Gastrocnemius medialis (tissue), 4 donors: ENCODE measurements around the gene SYT5. TPM values are rescaled to one million over a fixed set of nuclear protein-coding genes. Genes with fewer than 3 reads are reported as not detected.

Experiments
- ATAC-seq, 2 donors: fragments of 150-250 bp; one replicate each; pipeline ENCODE4 v1.9.1; 2016
- DNase-seq, 2 donors: peaks; one replicate each; pipeline ENCODE4 v3.0.0-alpha.2; 2019
- H3K27ac ChIP-seq, 4 donors: fragments of 200-600 bp; sonication (generic); 1 replicate in 1 of 4; 2 replicates in 3 of 4; pipeline ENCODE4 v1.5.1; 2016 to 2018; ENCODE audit warnings: mild to moderate bottlenecking in 2 of 4, moderate library complexity in 1 of 4
- H3K27me3 ChIP-seq, 3 donors: fragments of 200-600 bp; sonication (generic) in 2 of 3; 1 replicate in 1 of 3; 2 replicates in 2 of 3; pipeline versions ENCODE4 v1.5.1 to v1.6.0; 2016 to 2019; ENCODE audit warnings: mild to moderate bottlenecking in 1 of 3, moderate library complexity in 1 of 3
- H3K36me3 ChIP-seq, 2 donors: fragments of 200-600 bp; sonication (generic) in 1 of 2; one replicate each; pipeline ENCODE4 v1.5.1; 2017 to 2018
- H3K4me1 ChIP-seq, 2 donors: fragments of 200-600 bp; sonication (generic) in 1 of 2; one replicate each; pipeline ENCODE4 v1.5.1; 2016 to 2017; ENCODE audit warnings: mild to moderate bottlenecking in 2 of 2
- H3K4me3 ChIP-seq, 4 donors: fragments of 200-600 bp; sonication (generic) in 3 of 4; 1 replicate in 1 of 4; 2 replicates in 3 of 4; pipeline ENCODE4 v1.5.1; 2016 to 2019; ENCODE audit warnings: mild to moderate bottlenecking in 2 of 4
- H3K9me3 ChIP-seq, 3 donors: fragments of 200-600 bp; sonication (generic) in 2 of 3; 1 replicate in 1 of 3; 2 replicates in 2 of 3; pipeline ENCODE4 v1.5.1; 2016 to 2019
- POLR2A ChIP-seq, 2 donors: fragments of 450-650 bp; IDR thresholded peaks; one replicate each; pipeline ENCODE4 v1.6.1; 2017; ENCODE audit warnings: antibody characterized with exemption in 2 of 2, mild to moderate bottlenecking in 2 of 2, moderate library complexity in 2 of 2
- in situ Hi-C, 4 donors: fragments of 200-750 bp; cut with MboI; loops; one replicate each; pipeline versions ENCODE4 v1.15.0 to v1.8.0; 2017; ENCODE audit warnings: low sequenced_read_pairs in 4 of 4
- intact Hi-C: fragments of 100-400 bp; cut with DNase I; formaldehyde crosslinking; loops from one replicate; pipeline ENCODE4 v1.15.1; 2023; ENCODE audit warnings: low total_unique reads
- total RNA-seq, 4 donors: library from RNA; depleted of rRNA; stranded (reverse); fragments of >200 nt; gene quantifications; one replicate each; pipeline versions ENCODE4 v1.1.0 to v1.2.3, GENCODE V29; 2016
- TF ChIP-seq, protein P1 (sequence below), 5 experiments: fragments of 450-650 bp in 3 of 5; fragments of 200-600 bp in 2 of 5; sonication (generic) in 2 of 5; IDR thresholded peaks in 4 of 5; conservative IDR thresholded peaks in 1 of 5; 1 replicate in 4 of 5; 2 replicates in 1 of 5; pipeline ENCODE4 v1.5.1; 2016 to 2019; ENCODE audit warnings: antibody characterized with exemption in 5 of 5, mild to moderate bottlenecking in 3 of 5, moderate library complexity in 3 of 5

Gene SYT5
- total RNA-seq, 4 donors from 2014 or later = not detected

DNA sequence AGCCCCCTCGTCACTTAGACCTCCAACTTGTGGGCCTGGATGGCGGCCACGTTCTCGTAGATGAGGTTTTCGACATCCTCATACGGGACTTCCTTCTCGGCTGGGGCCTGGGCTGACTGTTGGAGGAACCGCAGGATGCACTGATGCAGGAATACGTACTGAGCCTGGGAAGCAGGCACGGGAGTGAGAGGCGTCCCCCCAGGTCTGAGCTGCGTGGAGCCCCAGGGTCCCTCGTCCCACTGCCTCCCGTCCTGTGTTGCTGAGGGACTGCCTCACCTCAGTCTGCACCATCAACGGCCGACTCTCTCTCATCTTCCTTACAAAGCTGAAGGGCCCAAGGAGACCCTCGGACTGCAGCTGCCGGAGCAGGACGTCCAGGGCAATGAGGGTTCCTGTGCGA lies 1.7 kb upstream of the SYT5 start:
- H3K27ac ChIP-seq = no peak overlapping the region
- intact Hi-C loops = no loop called here
- in situ Hi-C loops = no loop called here
- H3K4me1 ChIP-seq = peaks cover 6 to 8% of the 10 kb centered on the region in 2 donors
- no peaks in the 10 kb centered on the region for H3K9me3 ChIP-seq
- H3K27me3 ChIP-seq = peaks cover 62 to 66% (median 65%) of the 10 kb centered on the region in 3 donors
- no peak overlapping the region for H3K4me3 ChIP-seq
- DNase-seq = no peak
- TF ChIP-seq POLR2A (IDR thresholded peaks at IDR 0.05) = no peak
- TF ChIP-seq, protein P1, sequence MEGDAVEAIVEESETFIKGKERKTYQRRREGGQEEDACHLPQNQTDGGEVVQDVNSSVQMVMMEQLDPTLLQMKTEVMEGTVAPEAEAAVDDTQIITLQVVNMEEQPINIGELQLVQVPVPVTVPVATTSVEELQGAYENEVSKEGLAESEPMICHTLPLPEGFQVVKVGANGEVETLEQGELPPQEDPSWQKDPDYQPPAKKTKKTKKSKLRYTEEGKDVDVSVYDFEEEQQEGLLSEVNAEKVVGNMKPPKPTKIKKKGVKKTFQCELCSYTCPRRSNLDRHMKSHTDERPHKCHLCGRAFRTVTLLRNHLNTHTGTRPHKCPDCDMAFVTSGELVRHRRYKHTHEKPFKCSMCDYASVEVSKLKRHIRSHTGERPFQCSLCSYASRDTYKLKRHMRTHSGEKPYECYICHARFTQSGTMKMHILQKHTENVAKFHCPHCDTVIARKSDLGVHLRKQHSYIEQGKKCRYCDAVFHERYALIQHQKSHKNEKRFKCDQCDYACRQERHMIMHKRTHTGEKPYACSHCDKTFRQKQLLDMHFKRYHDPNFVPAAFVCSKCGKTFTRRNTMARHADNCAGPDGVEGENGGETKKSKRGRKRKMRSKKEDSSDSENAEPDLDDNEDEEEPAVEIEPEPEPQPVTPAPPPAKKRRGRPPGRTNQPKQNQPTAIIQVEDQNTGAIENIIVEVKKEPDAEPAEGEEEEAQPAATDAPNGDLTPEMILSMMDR (IDR thresholded peaks at IDR 0.05 in 4 of 5, conservative IDR thresholded peaks at IDR 0.05 in 1 of 5) = no peak
- ATAC-seq = no peak
- H3K36me3 ChIP-seq = no peaks in the 10 kb centered on the region

DNA sequence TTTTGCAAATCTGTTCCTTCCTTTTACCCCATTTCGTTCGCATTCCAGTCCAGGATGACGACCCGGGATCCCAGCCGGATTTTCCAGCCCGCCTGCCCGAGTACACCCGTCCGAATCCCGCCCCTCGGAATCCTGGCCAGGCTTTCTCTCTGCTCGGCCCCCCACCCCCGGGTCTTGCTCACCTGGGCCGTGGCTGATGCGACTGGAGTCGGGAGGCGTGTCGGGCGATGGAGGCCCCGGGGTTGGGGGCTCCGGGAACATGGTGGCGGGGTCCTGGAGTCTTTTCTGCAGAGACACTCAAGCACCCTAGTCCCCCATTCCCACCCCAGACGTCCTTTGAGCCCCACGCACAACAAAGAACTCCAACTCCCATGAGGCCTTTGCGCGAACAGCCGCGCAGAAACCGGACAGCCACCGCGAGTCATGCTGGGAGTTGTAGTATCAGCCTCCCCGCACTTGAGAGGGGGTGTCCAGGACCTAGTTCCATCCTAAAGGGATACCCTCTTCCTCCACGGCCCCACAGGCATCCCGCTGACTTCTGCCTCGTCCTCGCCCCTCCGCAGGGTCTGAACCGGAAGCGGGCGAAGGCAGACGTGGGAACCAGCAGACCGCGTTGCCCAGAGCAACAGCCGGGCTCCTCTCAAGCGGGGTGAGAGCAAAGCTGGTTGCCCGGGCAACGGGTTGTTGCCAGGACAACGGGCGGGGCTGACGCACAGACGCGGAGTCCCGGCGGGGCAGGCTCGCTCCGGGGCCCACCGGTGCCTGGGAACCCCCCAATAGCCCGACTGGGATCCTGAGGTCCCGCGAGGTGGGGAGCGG lies 1.1 kb downstream of the SYT5 start:
- Histone ChIP-seq H3K27me3 (peaks cover 85% of the 10 kb centered on the region in 3 donors), H3K9me3 (no peaks in the 10 kb centered on the region), H3K27ac (no peak overlapping the region), H3K36me3 (no peaks in the 10 kb centered on the region), H3K4me3 (peak overlapping the region; percentile 13 to 44 (median 41)), H3K4me1 (peaks cover 7 to 8% of the 10 kb centered on the region in 2 donors)
- no peak for TF ChIP-seq POLR2A (IDR thresholded peaks at IDR 0.05)
- TF ChIP-seq, protein P1 (IDR thresholded peaks at IDR 0.05 in 4 of 5, conservative IDR thresholded peaks at IDR 0.05 in 1 of 5) = no peak
- ATAC-seq = peak; percentile 73 to 74
- in situ Hi-C loops = no loop called here
- intact Hi-C loops = no loop called here
- no peak for DNase-seq

DNA sequence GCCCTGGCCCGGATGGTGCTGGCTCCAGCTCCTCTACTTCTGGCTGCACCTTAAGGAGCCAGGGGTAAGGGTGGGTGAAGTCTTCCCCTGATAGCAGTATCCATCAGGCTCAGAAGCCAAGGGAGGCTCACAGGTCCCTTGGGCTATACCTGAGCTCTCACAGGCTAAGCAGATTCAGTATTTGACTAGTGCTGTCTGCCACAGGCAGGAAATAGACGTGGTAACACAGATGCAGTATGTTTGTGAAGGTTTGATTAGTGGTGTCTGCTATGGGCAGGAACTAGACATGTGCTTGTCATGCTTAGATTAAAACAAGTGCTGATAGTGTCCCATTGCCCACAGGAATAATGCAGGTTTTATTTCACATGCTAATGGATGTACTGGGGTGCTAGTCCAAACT lies 4.0 kb downstream of the SYT5 start:
- ATAC-seq (no peak), DNase-seq (no peak)
- no peak overlapping the region for H3K27ac ChIP-seq
- intact Hi-C loops (no loop called here), in situ Hi-C loops (no loop called here)
- TF ChIP-seq POLR2A (IDR thresholded peaks at IDR 0.05) = no peak
- TF ChIP-seq, protein P1 (IDR thresholded peaks at IDR 0.05 in 4 of 5, conservative IDR thresholded peaks at IDR 0.05 in 1 of 5) = no peak
- peaks cover 12 to 14% of the 10 kb centered on the region in 2 donors for H3K4me1 ChIP-seq
- H3K36me3 ChIP-seq = no peaks in the 10 kb centered on the region
- no peaks in the 10 kb centered on the region for H3K9me3 ChIP-seq
- peaks cover 97 to 98% (median 97%) of the 10 kb centered on the region in 3 donors for H3K27me3 ChIP-seq
- H3K4me3 ChIP-seq = no peak overlapping the region

DNA sequence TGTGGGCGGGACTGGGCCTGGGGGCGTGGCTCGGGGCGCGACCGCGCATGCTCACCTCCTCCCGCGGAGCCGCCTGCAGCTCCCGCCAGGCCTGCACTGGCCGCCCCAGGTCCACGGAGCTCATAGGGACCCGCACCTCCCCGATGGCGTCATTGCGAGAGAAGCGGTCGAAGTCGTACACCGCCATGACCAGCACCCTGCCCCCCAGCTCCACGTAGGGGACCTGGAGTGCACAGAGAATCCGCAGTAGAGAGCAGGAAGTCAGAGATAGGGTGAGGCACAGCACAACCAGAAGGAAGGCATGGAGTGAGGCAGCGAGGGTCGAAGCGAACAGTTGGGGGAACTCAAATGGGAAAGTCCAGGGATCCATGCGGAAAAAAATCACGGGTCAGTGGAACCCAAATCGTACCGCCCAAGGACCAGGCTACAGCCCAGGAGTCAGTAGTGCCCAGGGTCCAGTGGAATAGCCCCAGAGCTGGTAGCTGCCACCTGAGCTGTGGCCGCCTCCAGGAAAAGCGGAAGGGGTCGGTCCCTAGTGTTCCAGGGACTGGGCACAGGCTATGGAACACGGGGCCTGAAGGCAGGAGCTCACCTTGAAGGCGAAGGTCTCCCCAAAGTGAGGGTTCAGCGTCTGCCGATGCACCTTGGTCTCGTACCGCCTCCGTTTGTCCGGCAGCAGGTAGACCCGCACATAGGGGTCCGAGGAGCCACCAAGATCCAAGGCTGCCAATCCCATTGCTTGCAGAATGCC lies 4.8 kb downstream of the SYT5 start:
- in situ Hi-C loops (no loop called here), intact Hi-C loops (no loop called here)
- DNase-seq (no peak), ATAC-seq (no peak)
- H3K27ac ChIP-seq = no peak overlapping the region
- H3K4me3 ChIP-seq = no peak overlapping the region
- peaks cover 12 to 14% of the 10 kb centered on the region in 2 donors for H3K4me1 ChIP-seq
- H3K36me3 ChIP-seq = no peaks in the 10 kb centered on the region
- H3K27me3 ChIP-seq = peaks cover 97 to 98% (median 97%) of the 10 kb centered on the region in 3 donors
- no peaks in the 10 kb centered on the region for H3K9me3 ChIP-seq
- TF ChIP-seq, protein P1 (IDR thresholded peaks at IDR 0.05 in 4 of 5, conservative IDR thresholded peaks at IDR 0.05 in 1 of 5) = no peak
- TF ChIP-seq POLR2A (IDR thresholded peaks at IDR 0.05) = no peak
